Activated B cell treated with CpG ODN at 0.5 μM for 24 hours (primary cell): Measurements from ENCODE around the gene NPPC. TPM values are rescaled to one million over a fixed set of nuclear protein-coding genes. Genes with fewer than 3 reads are reported as not detected.

Source experiments
- ATAC-seq: fragments of 200-7000 bp; cut with Tn5 transposase; one replicate; pipeline ENCODE4 v1.10.0; 2021; ENCODE audit warnings: low read depth, mild to moderate bottlenecking, moderate library complexity
- CTCF ChIA-PET: fragments of 350-600 bp; sonication (Branson Sonifier 250); formaldehyde crosslinking; loops from one replicate; lab custom pipeline; 2021; ENCODE audit warnings: antibody characterized with exemption; lab: Charles Lee
- POLR2A ChIA-PET: fragments of 350-600 bp; sonication (Branson Sonifier 250); formaldehyde crosslinking; loops from one replicate; lab custom pipeline; 2021; ENCODE audit warnings: antibody characterized with exemption; lab: Charles Lee
- DNase-seq: peaks from one replicate; pipeline ENCODE4 v3.0.0; 2022
- H3K27ac Mint-ChIP-seq: one replicate; pipeline ENCODE4 v1.8.0; 2020; ENCODE audit warnings: mixed read lengths
- H3K27me3 Mint-ChIP-seq: one replicate; pipeline ENCODE4 v1.8.0; 2021; ENCODE audit warnings: mixed read lengths
- H3K36me3 Mint-ChIP-seq: one replicate; pipeline ENCODE4 v1.8.0; 2021; ENCODE audit warnings: low read depth, mixed read lengths
- H3K4me1 Mint-ChIP-seq: one replicate; pipeline ENCODE4 v1.8.0; 2021; ENCODE audit warnings: mixed read lengths
- H3K4me3 Mint-ChIP-seq: one replicate; pipeline ENCODE4 v1.8.0; 2020; ENCODE audit warnings: mild to moderate bottlenecking, mixed read lengths
- H3K9me3 Mint-ChIP-seq: one replicate; pipeline ENCODE4 v1.8.0; 2020; ENCODE audit warnings: mixed read lengths
- intact Hi-C: fragments of 100-400 bp; cut with micrococcal nuclease; formaldehyde crosslinking; loops from one replicate; pipeline ENCODE4 v1.15.1; 2024
- total RNA-seq: library from RNA; stranded (reverse); gene quantifications from 2 replicates; pipeline ENCODE4 v1.2.3, GENCODE V29; 2022
- TF ChIP-seq, protein P1 (sequence below): fragments of 200-600 bp; IDR thresholded peaks from one replicate; pipeline ENCODE4 v1.8.0; 2022; ENCODE audit warnings: antibody characterized with exemption, mild to moderate bottlenecking

Gene NPPC
- total RNA-seq, 1 donor from 2014 or later = not detected

- CTCF ChIA-PET = interaction anchor here (1.0 kb wide), 1 partner anchor 217 kb away, joined by 4 read pairs; no protein-coding TSS in a partner anchor
- H3K27ac Mint-ChIP-seq = no peak overlapping the region
- DNase-seq (no peak), ATAC-seq (no peak)
- TF ChIP-seq, protein P1, sequence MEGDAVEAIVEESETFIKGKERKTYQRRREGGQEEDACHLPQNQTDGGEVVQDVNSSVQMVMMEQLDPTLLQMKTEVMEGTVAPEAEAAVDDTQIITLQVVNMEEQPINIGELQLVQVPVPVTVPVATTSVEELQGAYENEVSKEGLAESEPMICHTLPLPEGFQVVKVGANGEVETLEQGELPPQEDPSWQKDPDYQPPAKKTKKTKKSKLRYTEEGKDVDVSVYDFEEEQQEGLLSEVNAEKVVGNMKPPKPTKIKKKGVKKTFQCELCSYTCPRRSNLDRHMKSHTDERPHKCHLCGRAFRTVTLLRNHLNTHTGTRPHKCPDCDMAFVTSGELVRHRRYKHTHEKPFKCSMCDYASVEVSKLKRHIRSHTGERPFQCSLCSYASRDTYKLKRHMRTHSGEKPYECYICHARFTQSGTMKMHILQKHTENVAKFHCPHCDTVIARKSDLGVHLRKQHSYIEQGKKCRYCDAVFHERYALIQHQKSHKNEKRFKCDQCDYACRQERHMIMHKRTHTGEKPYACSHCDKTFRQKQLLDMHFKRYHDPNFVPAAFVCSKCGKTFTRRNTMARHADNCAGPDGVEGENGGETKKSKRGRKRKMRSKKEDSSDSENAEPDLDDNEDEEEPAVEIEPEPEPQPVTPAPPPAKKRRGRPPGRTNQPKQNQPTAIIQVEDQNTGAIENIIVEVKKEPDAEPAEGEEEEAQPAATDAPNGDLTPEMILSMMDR = no peak
- intact Hi-C loops = no loop called here
- no peaks in the 10 kb centered on the region for H3K9me3 Mint-ChIP-seq
- POLR2A ChIA-PET = no interaction called here
- no peak overlapping the region for H3K4me3 Mint-ChIP-seq
- no peaks in the 10 kb centered on the region for H3K36me3 Mint-ChIP-seq
- H3K4me1 Mint-ChIP-seq = peaks cover 13% of the 10 kb centered on the region
- peaks cover 29% of the 10 kb centered on the region for H3K27me3 Mint-ChIP-seq
Measured at GRCh38 chr2:231923010-231923344, 3.2 kb downstream of the NPPC start.

- H3K36me3 Mint-ChIP-seq = no peaks in the 10 kb centered on the region
- intact Hi-C loops = no loop called here
- TF ChIP-seq, protein P1 = no peak
- ATAC-seq (no peak), DNase-seq (no peak)
- H3K27me3 Mint-ChIP-seq = peaks cover 28% of the 10 kb centered on the region
- no peak overlapping the region for H3K4me3 Mint-ChIP-seq
- H3K27ac Mint-ChIP-seq = no peak overlapping the region
- H3K4me1 Mint-ChIP-seq = peaks cover 13% of the 10 kb centered on the region
- H3K9me3 Mint-ChIP-seq = no peaks in the 10 kb centered on the region
- POLR2A ChIA-PET = no interaction called here
- CTCF ChIA-PET = interaction anchor here (1.4 kb wide), 1 partner anchor 220 kb away, joined by 5 read pairs; no protein-coding TSS in a partner anchor
Measured at GRCh38 chr2:231922311-231923009, 3.7 kb downstream of the NPPC start.

DNA sequence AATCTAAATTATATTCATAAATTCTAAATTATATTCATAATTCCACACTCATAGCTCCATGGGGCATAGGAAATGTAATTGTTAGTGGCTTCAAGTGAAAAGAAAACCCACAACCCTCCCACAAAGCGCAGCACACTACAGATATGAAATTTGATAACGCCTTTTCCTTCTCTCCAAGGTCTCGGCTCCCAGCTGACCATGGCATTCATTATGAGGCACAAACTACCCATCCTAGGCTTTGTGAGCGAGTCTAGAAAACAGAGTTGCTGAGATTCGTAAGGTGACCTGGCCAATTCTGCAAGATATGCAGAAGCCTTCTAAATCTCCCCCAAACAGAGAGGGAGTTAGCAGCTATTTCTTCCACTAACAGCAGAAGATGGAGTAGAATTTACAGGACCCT, 5.4 kb downstream of the NPPC start:
- POLR2A ChIA-PET = no interaction called here
- Mint-ChIP-seq H3K36me3 (no peaks in the 10 kb centered on the region), H3K27me3 (peaks cover 27% of the 10 kb centered on the region), H3K4me1 (peaks cover 7% of the 10 kb centered on the region), H3K4me3 (no peak overlapping the region), H3K27ac (no peak overlapping the region), H3K9me3 (no peaks in the 10 kb centered on the region)
- TF ChIP-seq, protein P1 = no peak
- CTCF ChIA-PET = no interaction called here
- intact Hi-C loops = no loop called here
- ATAC-seq = no peak
- no peak for DNase-seq

- Mint-ChIP-seq H3K4me1 (peaks cover 7% of the 10 kb centered on the region), H3K27ac (no peak overlapping the region), H3K36me3 (no peaks in the 10 kb centered on the region), H3K4me3 (no peak overlapping the region), H3K27me3 (peaks cover 27% of the 10 kb centered on the region), H3K9me3 (no peaks in the 10 kb centered on the region)
- intact Hi-C loops = no loop called here
- TF ChIP-seq, protein P1 = no peak
- POLR2A ChIA-PET = no interaction called here
- DNase-seq (no peak), ATAC-seq (no peak)
- CTCF ChIA-PET = interaction anchor here (1.4 kb wide), 1 partner anchor 218 kb away, joined by 3 read pairs; no protein-coding TSS in a partner anchor
Measured at GRCh38 chr2:231920366-231920765, 5.8 kb downstream of the NPPC start.

GRCh38 chr2:231919341-231920035, 6.7 kb downstream of the NPPC start:
- Mint-ChIP-seq H3K9me3 (no peaks in the 10 kb centered on the region), H3K27ac (no peak overlapping the region), H3K36me3 (no peaks in the 10 kb centered on the region), H3K4me1 (peaks cover 1% of the 10 kb centered on the region), H3K4me3 (no peak overlapping the region), H3K27me3 (peaks cover 22% of the 10 kb centered on the region)
- ChIA-PET CTCF (interaction anchor here (1.4 kb wide), 1 partner anchor 219 kb away, joined by 3 read pairs; no protein-coding TSS in a partner anchor), POLR2A (no interaction called here)
- TF ChIP-seq, protein P1 = no peak
- no peak for DNase-seq
- intact Hi-C loops = no loop called here
- no peak for ATAC-seq
